Endothelial cell of umbilical vein (primary cell): ENCODE results near the gene NEK3. TPM values are rescaled to one million over a fixed set of nuclear protein-coding genes. Genes with fewer than 3 reads are reported as not detected.

Experiments
- polyA plus RNA-seq, 4 experiments: library from polyadenylated mRNA; depleted of rRNA in 3 of 4; stranded (reverse) in 3 of 4; unstranded in 1 of 4; fragments of >200 nt; gene quantifications; 2 replicates each; pipeline versions ENCODE4 v1.2.1 to v1.2.3, GENCODE V29; 2011 to 2012; ENCODE audit warnings: missing spikeins in 1 of 4
- total RNA-seq: library from RNA; stranded (reverse); gene quantifications from 2 replicates; pipeline ENCODE4 v1.2.3, GENCODE V29; 2021

Gene NEK3
- total and polyA plus RNA-seq, 2 donors (not counting 3 experiments of a cell fraction or from before 2014, with no cell fraction given) = 10.3 to 13.8 TPM

Other genes with a start within 250 kb of the NEK3 start
- 8.0 TPM in 2 replicates for gene ATP7B, start 148.1 kb downstream of the NEK3 start, total RNA-seq
- gene ATP7B, start 148.1 kb downstream of the NEK3 start, polyA plus RNA-seq = 3.9 and 4.2 TPM in 2 replicates
- 31.0 and 34.7 TPM in 2 replicates for gene ALG11, start 147.2 kb downstream of the NEK3 start, total RNA-seq
- gene ALG11, start 147.2 kb downstream of the NEK3 start, polyA plus RNA-seq = 4.3 and 6.5 TPM in 2 replicates
- 9.4 and 10.9 TPM in 2 replicates for gene UTP14C, start 134.9 kb downstream of the NEK3 start, total RNA-seq
- 3.3 and 4.1 TPM in 2 replicates for gene UTP14C, start 134.9 kb downstream of the NEK3 start, polyA plus RNA-seq
- gene NEK5, start 30.5 kb downstream of the NEK3 start, total RNA-seq = 0.16 and 0.18 TPM in 2 replicates
- gene NEK5, start 30.5 kb downstream of the NEK3 start, polyA plus RNA-seq = 0.03 TPM in 1 of 2 replicates, not detected in the other
- gene THSD1, start 246.6 kb upstream of the NEK3 start, total RNA-seq = 25.2 and 25.4 TPM in 2 replicates
- gene THSD1, start 246.6 kb upstream of the NEK3 start, polyA plus RNA-seq = 23.9 and 27.6 TPM in 2 replicates